H1 (cell line): ENCODE measurements around the gene ZNF618. TPM values are rescaled to one million over a fixed set of nuclear protein-coding genes. Genes with fewer than 3 reads are reported as not detected.

ENCODE experiments used
- CBX5 ChIP-seq: fragments of 300-800, 300-1000 bp; sonication (generic); IDR thresholded peaks from 2 replicates; pipeline ENCODE4 v1.7.1; 2016; ENCODE audit warnings: antibody characterized with exemption, low read length, low read depth
- CHD1 ChIP-seq: IDR thresholded peaks from 2 replicates; pipeline ENCODE4 v1.6.1; 2012; ENCODE audit warnings: low read depth, low read length, improper control_type of control experiment
- CHD2 ChIP-seq: IDR thresholded peaks from 2 replicates; pipeline ENCODE4 v1.6.1; 2012; ENCODE audit warnings: low read length, improper control_type of control experiment
- POLR2A ChIP-seq, 2 experiments: IDR thresholded peaks; 1 replicate in 1 of 2; 2 replicates in 1 of 2; pipeline ENCODE4 v1.6.1; 2011; ENCODE audit warnings: low read depth in 2 of 2, low read length in 2 of 2, mild to moderate bottlenecking in 2 of 2; ENCODE audit errors: control extremely low read depth in 1 of 2
- POLR2AphosphoS5 ChIP-seq: IDR thresholded peaks from 2 replicates; pipeline ENCODE4 v1.6.1; 2011; ENCODE audit warnings: low read depth, low read length
- POU5F1 ChIP-seq: IDR thresholded peaks from 2 replicates; pipeline ENCODE4 v1.6.1; 2011; ENCODE audit warnings: low read depth, mild to moderate bottlenecking, low read length, moderate library complexity
- RNF2 ChIP-seq: fragments of 200-900, 300-1000 bp; sonication (generic); IDR thresholded peaks from 2 replicates; pipeline ENCODE4 v1.7.1; 2016; ENCODE audit warnings: borderline replicate concordance, low read depth, mild to moderate bottlenecking, antibody characterized with exemption, low read length; ENCODE audit not compliant: poor library complexity, severe bottlenecking; ENCODE audit errors: missing control alignments
- SIN3A ChIP-seq, 2 experiments: IDR thresholded peaks in 1 of 2; conservative IDR thresholded peaks in 1 of 2; 2 replicates each; pipeline ENCODE4 v1.6.1; 2011 to 2012; ENCODE audit warnings: low read length in 2 of 2, improper control_type of control experiment in 1 of 2, low read depth in 1 of 2, mild to moderate bottlenecking in 1 of 2
- polyA plus RNA-seq, 7 experiments: library from polyadenylated mRNA; depleted of rRNA in 3 of 7; stranded (reverse) in 5 of 7; unstranded in 2 of 7; fragments of >200 nt in 5 of 7; fragments of 200-250 nt in 2 of 7; gene quantifications; 1 replicate in 5 of 7; 2 replicates in 1 of 7; 4 replicates in 1 of 7; pipeline versions ENCODE4 v1.2.1 to v1.2.3, GENCODE V29; 2011 to 2013; ENCODE audit warnings: missing spikeins in 2 of 7, mixed read lengths in 2 of 7
- total RNA-seq: library from RNA; stranded (reverse); fragmentation: NEBNext Ultra II Directional; extraction: Animal tissue kit (Norgen Biotek cat#: 25700); gene quantifications from 2 replicates; pipeline ENCODE4 v1.2.1, GENCODE V29; 2021
- TF ChIP-seq, protein P1 (sequence below): IDR thresholded peaks from 2 replicates; pipeline ENCODE4 v1.6.1; 2012; ENCODE audit warnings: inconsistent platforms

The ZNF618 gene
- total and polyA plus RNA-seq, 2 of the 8 experiments (the other 6 are each of a cell fraction or from before 2014, with no cell fraction given): 9.6 to 28.5 TPM

- TF ChIP-seq POLR2AphosphoS5 (no peak), CHD1 (no peak), POLR2A (IDR thresholded peaks at IDR 0.05; ENCODE audit: control extremely low read depth in 1 of 2, low read depth in 2 of 2, low read length in 2 of 2) (no peak), CHD2 (no peak), SIN3A (conservative IDR thresholded peaks at IDR 0.05 in 1 of 2, IDR thresholded peaks at IDR 0.05 in 1 of 2; ENCODE audit: low read depth in 1 of 2, low read length in 2 of 2) (no peak), CBX5 (no peak), POU5F1 (no peak), RNF2 (no peak)
- TF ChIP-seq, protein P1, sequence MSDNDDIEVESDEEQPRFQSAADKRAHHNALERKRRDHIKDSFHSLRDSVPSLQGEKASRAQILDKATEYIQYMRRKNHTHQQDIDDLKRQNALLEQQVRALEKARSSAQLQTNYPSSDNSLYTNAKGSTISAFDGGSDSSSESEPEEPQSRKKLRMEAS: no peak
Measured at GRCh38 chr9:114046237-114046755, 170.2 kb downstream of the ZNF618 start (continued).
